GM12891 (cell line): ENCODE measurements around the gene CNTLN.

Experiments used
- DNase-seq: peaks from one replicate; pipeline ENCODE4 v3.0.0; 2011; ENCODE audit warnings: low spot score; ENCODE audit not compliant: insufficient read length
- FAIRE-seq: peaks from 2 replicates; lab custom pipeline; 2011; peaks lifted over from hg19 to GRCh38; lab: Jason Lieb, UNC
- PAX5 ChIP-seq: IDR thresholded peaks from 2 replicates; pipeline ENCODE4 v1.6.1; 2011; ENCODE audit warnings: low read length, moderate library complexity, mild to moderate bottlenecking; ENCODE audit not compliant: insufficient read depth, severe bottlenecking
- POLR2A ChIP-seq: IDR thresholded peaks from 2 replicates; pipeline ENCODE4 v1.6.1; 2011; ENCODE audit warnings: low read depth, low read length, control low read depth
- POLR2AphosphoS5 ChIP-seq: IDR thresholded peaks from 2 replicates; pipeline ENCODE4 v1.6.1; 2011; ENCODE audit warnings: low read depth, low read length, control low read depth
- POU2F2 ChIP-seq: IDR thresholded peaks from 2 replicates; pipeline ENCODE4 v1.6.1; 2011; ENCODE audit warnings: low read depth, mild to moderate bottlenecking, control low read depth, low read length, moderate library complexity
- SPI1 ChIP-seq: IDR thresholded peaks from 2 replicates; pipeline ENCODE4 v1.6.1; 2011; ENCODE audit warnings: low read depth, low read length, control low read depth
- TAF1 ChIP-seq: IDR thresholded peaks from 2 replicates; pipeline ENCODE4 v1.6.1; 2011; ENCODE audit warnings: low read depth, low read length, control low read depth

Gene CNTLN

DNA sequence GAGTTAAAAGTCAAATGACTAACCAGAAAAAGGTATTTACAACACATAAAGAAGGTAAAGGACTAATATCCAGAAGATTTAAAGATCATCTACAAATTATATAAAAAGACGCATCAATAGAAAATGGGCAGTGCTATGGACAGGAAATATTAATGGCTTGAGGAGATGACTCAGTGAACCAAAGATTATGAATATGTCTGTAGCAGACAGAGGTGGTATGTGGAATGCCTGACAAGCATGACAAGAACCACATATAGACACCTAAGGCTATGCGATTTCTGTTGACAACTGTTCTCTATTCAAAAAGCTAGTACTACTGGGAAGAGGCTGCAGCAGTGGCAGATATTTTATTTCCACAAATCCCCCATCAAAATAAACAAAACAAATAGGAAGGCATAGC lies 267.0 kb downstream of the CNTLN start:
- FAIRE-seq, result no peak
- no peak for TF ChIP-seq PAX5
- no peak for TF ChIP-seq SPI1
- TF ChIP-seq POU2F2, result no peak
- no peak for TF ChIP-seq TAF1
- TF ChIP-seq POLR2A, result no peak
- TF ChIP-seq POLR2AphosphoS5, result no peak
- DNase-seq, result no peak

DNA sequence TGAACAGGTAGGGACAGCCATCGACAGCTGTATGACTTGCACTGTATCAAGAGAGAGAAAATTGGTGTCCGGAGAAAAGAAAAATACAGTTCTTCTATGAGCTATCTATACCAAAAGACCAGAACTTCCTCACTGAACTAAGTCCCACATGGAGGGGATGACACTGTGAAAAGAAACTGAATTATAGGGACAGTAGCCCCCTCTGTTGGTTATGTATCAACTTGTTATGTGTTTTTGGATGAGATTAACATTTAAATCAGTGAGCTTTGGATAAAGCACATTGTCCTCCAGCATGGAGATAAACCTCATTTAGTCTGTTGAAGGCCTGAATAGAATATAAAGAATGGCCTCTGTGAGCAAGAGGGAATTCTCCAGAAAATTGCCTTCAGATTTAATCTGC lies 267.5 kb downstream of the CNTLN start:
- DNase-seq (no peak), FAIRE-seq (no peak)
- no peak for TF ChIP-seq POLR2A
- TF ChIP-seq SPI1, result no peak
- no peak for TF ChIP-seq TAF1
- no peak for TF ChIP-seq POU2F2
- TF ChIP-seq POLR2AphosphoS5, result no peak
- TF ChIP-seq PAX5, result no peak

DNA sequence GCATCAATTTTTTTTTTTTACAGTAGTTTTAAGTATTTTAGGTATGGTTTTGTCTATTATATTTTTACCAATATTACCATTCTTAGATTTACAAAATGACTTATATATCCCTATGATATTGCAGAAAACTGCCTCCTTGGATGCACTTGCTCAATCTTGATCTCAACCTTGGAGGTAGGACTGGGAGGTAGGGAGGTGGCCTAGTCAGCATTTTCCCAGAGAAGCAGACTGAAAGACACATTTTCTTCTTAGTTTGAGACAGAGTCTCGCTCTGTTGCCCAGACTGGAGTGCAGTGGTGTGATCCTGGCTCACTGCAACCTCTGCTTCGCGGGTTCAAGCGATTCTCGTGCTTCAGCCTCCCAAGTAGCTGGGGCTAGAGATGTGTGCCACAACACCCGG lies 268.7 kb downstream of the CNTLN start:
- FAIRE-seq, result no peak
- TF ChIP-seq POLR2AphosphoS5, result no peak
- no peak for TF ChIP-seq TAF1
- no peak for TF ChIP-seq PAX5
- no peak for TF ChIP-seq POLR2A
- no peak for TF ChIP-seq POU2F2
- no peak for TF ChIP-seq SPI1

DNA sequence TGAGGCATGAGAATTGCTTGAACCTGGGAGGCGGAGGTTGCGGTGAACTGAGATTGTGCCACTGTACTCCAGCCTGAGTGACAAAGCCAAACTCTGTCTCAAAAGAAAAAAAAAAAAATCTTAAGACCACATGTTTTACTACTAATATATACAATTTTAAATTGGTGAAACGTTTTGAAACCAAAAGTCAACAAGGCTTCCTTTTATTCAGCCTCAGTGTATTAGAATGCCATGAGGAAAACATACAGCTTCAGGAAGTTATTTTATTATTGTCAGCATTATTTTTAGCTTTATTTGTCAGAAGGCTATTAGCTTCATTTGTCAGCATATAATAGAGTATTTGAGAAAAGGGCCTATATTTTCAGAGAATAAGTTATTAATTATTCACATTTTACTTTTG lies 280.1 kb downstream of the CNTLN start:
- FAIRE-seq (no peak), DNase-seq (no peak)
- no peak for TF ChIP-seq POLR2A
- TF ChIP-seq SPI1, result no peak
- TF ChIP-seq PAX5, result no peak
- TF ChIP-seq POLR2AphosphoS5, result no peak
- TF ChIP-seq POU2F2, result no peak
- no peak for TF ChIP-seq TAF1

More for the DNA sequence above, 268.7 kb downstream of the CNTLN start:
- no peak for DNase-seq

DNA sequence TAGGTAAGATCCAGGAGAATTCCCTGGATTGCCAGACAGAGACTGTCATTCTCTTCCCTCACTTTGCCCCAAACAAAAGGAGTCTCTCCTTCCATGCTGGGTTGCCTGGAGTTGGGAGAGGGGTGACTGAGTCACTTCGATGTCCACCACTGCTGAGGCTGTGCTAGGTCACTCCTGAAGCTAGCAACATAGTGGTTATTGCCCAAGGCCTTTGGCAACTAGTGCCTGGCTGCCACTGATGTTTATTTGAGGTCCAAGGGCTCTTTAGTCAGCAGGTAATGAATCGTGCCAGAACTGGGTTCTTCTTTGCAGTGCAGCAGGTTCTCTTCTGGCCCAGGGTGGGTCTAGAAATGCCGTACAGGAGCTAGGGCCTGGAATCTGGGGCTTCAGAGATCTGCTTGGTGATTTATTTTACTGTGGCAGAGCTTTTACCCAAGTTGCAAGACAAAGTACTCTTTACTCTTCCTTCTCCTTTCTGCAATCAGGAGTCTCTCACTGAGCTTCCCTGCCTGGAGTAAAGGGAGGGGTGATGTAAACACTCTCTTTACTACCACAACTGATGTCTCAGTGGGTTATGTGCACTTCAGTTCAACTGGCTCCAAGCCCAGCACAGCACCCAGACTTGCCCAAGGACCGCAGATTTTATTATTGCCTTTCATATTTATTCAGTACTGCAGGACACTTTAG lies 288.3 kb downstream of the CNTLN start:
- TF ChIP-seq SPI1 (no peak), POLR2AphosphoS5 (no peak), PAX5 (no peak), POU2F2 (no peak), POLR2A (no peak), TAF1 (no peak)
- FAIRE-seq (no peak), DNase-seq (no peak)

DNA sequence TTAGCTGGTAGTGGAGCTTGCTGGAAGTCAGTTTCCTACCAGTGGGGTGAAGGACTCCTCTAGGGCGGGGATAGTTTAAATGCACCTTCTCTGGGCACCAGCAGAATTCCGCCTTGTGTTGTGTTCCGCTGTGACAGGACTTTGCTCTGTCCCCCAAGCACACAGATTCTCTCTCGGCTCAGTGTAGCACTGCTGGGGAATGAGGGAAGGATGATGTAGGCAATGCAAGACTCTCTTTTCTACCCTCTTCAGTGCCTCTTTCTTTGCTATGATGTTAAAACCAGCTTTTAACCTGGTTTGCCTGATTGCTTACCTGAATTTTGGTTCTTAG lies 288.8 kb downstream of the CNTLN start:
- TF ChIP-seq POLR2AphosphoS5 (no peak), TAF1 (no peak), POLR2A (no peak), PAX5 (no peak), SPI1 (no peak), POU2F2 (no peak)
- DNase-seq (no peak), FAIRE-seq (no peak)

DNA sequence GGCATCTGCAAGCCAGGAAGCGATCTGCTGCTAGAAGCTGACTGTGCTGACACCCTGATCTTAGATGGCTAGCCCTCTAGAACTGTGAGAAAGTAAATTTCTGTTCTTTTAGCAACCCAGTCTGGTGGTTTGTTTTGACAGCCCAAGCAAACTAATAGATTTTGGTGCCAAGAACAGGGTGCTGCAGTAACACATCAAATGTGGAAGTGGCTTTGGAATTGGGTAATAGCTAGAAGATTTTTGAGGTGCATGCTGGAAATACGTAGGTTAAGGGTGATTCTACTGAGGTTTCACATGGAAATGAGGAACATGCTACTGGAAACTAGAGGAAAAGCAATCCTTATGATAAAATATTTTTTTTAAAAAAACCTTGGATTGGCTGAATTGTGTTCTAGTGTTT lies 290.5 kb downstream of the CNTLN start:
- no peak for FAIRE-seq
- DNase-seq, result no peak
- TF ChIP-seq POLR2A (no peak), TAF1 (no peak), PAX5 (no peak), POLR2AphosphoS5 (no peak), SPI1 (no peak)

DNA sequence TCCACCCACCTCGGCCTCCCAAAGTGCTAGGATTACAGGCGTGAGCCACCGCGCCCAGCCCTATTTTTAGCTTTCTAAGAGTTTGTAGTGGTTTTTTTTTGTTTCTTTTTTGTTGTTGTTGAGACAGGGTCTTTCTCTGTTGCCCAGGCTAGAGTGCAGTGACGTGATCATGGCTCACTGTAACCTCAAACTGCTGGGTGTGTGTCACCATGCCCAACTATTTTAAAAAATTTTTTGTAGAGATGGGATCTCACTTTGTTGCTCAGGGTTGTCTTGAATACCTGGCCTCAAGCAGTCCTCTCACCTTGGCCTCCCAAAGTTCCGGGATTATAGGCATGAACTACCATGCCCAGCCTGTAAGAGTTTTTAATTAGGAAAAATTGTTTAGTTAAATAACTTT lies 298.7 kb downstream of the CNTLN start:
- TF ChIP-seq SPI1, result no peak
- TF ChIP-seq TAF1, result no peak
- no peak for TF ChIP-seq POLR2A
- TF ChIP-seq POU2F2, result no peak
- no peak for TF ChIP-seq PAX5
- no peak for TF ChIP-seq POLR2AphosphoS5
- DNase-seq, result no peak
- FAIRE-seq, result no peak

DNA sequence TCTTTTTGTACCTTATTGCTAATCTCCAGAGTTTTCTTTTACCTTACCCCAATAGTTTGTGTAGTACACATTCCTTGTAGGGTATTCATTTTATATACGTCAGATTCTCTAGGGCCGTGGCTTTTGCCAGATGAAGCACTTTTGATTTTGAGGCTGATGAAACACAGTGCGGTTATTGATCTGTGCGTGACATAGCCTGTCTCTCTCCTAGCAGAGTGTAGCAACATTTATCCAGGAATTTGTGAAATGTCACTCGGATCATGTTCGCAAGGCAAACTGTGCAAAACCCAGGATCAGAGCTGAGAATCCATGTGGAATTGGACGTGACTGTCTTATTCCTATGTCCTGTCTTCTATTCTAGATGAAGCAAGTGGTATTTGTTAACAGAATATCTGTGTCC lies 302.0 kb downstream of the CNTLN start:
- FAIRE-seq, result no peak

More for the DNA sequence above, 302.0 kb downstream of the CNTLN start:
- TF ChIP-seq POLR2AphosphoS5 (no peak), PAX5 (no peak), POU2F2 (no peak), POLR2A (no peak), TAF1 (no peak), SPI1 (no peak)
- DNase-seq, result no peak
